Adrenal gland (tissue), 12 donors: Measurements from ENCODE around the gene ANO4. TPM values are rescaled to one million over a fixed set of nuclear protein-coding genes. Genes with fewer than 3 reads are reported as not detected.

ENCODE experiments used
- DNase-seq, 7 donors: peaks; one replicate each; pipeline ENCODE4 v3.0.0-alpha.2; 2019 to 2020
- H3K27ac ChIP-seq, 5 donors: fragments of 200-600 bp; sonication (generic) in 4 of 5; 1 replicate in 3 of 5; 2 replicates in 2 of 5; pipeline versions ENCODE4 v1.5.1 to v1.8.0; 2016 to 2020; ENCODE audit warnings: mild to moderate bottlenecking in 1 of 5
- H3K27me3 ChIP-seq: fragments of 200-600 bp; 2 replicates; pipeline ENCODE4 v1.8.0; 2021
- H3K36me3 ChIP-seq, 2 donors: fragments of 200-600 bp; replicated peaks in 1 of 2; 1 replicate in 1 of 2; 2 replicates in 1 of 2; pipeline versions ENCODE4 v1.5.1 to v1.8.0; 2018 to 2022
- H3K4me1 ChIP-seq, 2 donors: fragments of 200-600 bp; replicated peaks in 1 of 2; 1 replicate in 1 of 2; 2 replicates in 1 of 2; pipeline versions ENCODE4 v1.5.1 to v1.8.0; 2018 to 2021
- H3K4me3 ChIP-seq, 4 donors: fragments of 200-600 bp; sonication (generic) in 3 of 4; one replicate each; pipeline ENCODE4 v1.5.1; 2016 to 2018
- H3K9me3 ChIP-seq, 3 donors: fragments of 200-600 bp; sonication (generic) in 1 of 3; replicated peaks in 1 of 3; 1 replicate in 2 of 3; 2 replicates in 1 of 3; pipeline versions ENCODE4 v1.5.1 to v1.8.0; 2016 to 2021
- CTCF ChIP-seq, 6 experiments: fragments of 450-650 bp in 4 of 6; fragments of 200-600 bp in 2 of 6; sonication (generic) in 1 of 6; IDR thresholded peaks; 1 replicate in 5 of 6; 2 replicates in 1 of 6; pipeline versions ENCODE4 v1.5.1 to v1.8.0; 2016 to 2021; ENCODE audit warnings: antibody characterized with exemption in 6 of 6, mild to moderate bottlenecking in 2 of 6, moderate library complexity in 1 of 6
- POLR2A ChIP-seq, 2 donors: fragments of 450-650 bp; IDR thresholded peaks; one replicate each; pipeline ENCODE4 v1.6.1; 2017; ENCODE audit warnings: antibody characterized with exemption in 2 of 2, mild to moderate bottlenecking in 2 of 2, moderate library complexity in 1 of 2
- WGBS, 4 donors: extraction: QIAGEN DNeasy Blood & Tissue Kit in 2 of 4; methylation state at CpG; one replicate each; pipeline versions ENCODE4 v1.1.5 to v1.1.7; 2013 to 2017; 5-methylcytosine and 5-hydroxymethylcytosine counted together
- intact Hi-C, 2 donors: fragments of 100-400 bp; cut with DNase I; formaldehyde crosslinking; loops; one replicate each; pipeline versions ENCODE4 v1.14.1 to v1.15.0; 2022 to 2023
- polyA plus RNA-seq, 3 donors: library from polyadenylated mRNA; stranded (reverse); fragments of 200-250 nt in 2 of 3; fragments of 350-450 nt in 1 of 3; fragmentation: Illumina TruSeq in 1 of 3; extraction: RNeasy Lipid Tissue Mini Kit (QIAGEN cat#74804) in 1 of 3; gene quantifications; one replicate each; pipeline ENCODE4 v1.2.3, GENCODE V29; 2013 to 2014
- total RNA-seq, 9 donors: library from RNA; depleted of rRNA in 4 of 9; stranded (reverse); fragments of >200 nt in 4 of 9; fragments of 120-200 nt in 1 of 9; fragmentation: NEBNext Ultra II Directional in 1 of 9; extraction: Animal tissue kit (Norgen Biotek cat#: 25700) in 1 of 9; gene quantifications; one replicate each; pipeline versions ENCODE4 v1.1.0 to v1.2.4, GENCODE V29; 2013 to 2023
- donor health status: healthy with polysubstance abuse.
- donor health status: Bipolar disorder and iron deficiency.
- donor health status: DM: yes; HTN: yes; CAD: no.
- donor health status: DM: no; HTN: no; CAD: no.
- donor health status: DM: no; HTN: no; CAD: no.
- donor health status: DM: yes; HTN: yes; CAD: no.

The ANO4 gene
- total and polyA plus RNA-seq, 12 donors, result 5.6 to 37.4 (median 10.2) TPM

- Histone ChIP-seq H3K4me3 (no peak overlapping the region), H3K4me1 (no peaks in the 10 kb centered on the region), H3K27me3 (no peaks in the 10 kb centered on the region), H3K36me3 (no peaks in the 10 kb centered on the region), H3K27ac (no peak overlapping the region), H3K9me3 (no peaks in the 10 kb centered on the region)
- no peak for DNase-seq
- intact Hi-C loops, result no loop called here
- TF ChIP-seq POLR2A (IDR thresholded peaks at IDR 0.05) (no peak), CTCF (IDR thresholded peaks at IDR 0.05) (no peak)
Observed at GRCh38 chr12:100833282-100833681, 38.7 kb downstream of the ANO4 start.

DNA sequence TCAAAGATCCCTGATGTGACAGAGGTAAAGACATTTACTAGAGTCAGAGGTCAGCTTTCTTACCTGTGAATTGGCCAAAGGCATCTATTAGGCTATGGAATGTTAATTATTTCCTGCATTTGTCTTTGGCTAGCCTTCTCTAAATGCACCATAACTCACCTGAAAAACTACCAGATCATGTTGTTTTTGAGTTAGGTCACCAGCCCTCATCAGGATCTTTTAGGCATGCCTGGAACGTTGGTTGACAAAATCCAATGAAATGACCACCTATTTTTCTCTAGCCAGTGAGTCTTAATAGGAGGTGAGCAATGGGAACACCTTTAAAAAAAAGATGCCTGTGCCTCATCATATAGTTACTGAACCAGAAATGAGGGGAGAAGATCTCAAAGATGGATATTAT is 46.2 kb downstream of the ANO4 start:
- Histone ChIP-seq H3K9me3 (no peaks in the 10 kb centered on the region), H3K27ac (no peak overlapping the region), H3K27me3 (no peaks in the 10 kb centered on the region), H3K4me3 (no peak overlapping the region), H3K36me3 (no peaks in the 10 kb centered on the region), H3K4me1 (no peaks in the 10 kb centered on the region)
- no peak for TF ChIP-seq CTCF (IDR thresholded peaks at IDR 0.05)
- no peak for TF ChIP-seq POLR2A (IDR thresholded peaks at IDR 0.05)
- no peak for DNase-seq
- WGBS, 4 donors, result 69 to 88% (median 81%) methylated on average over 1 of the region's 1 CpG
- intact Hi-C loops, result no loop called here

DNA sequence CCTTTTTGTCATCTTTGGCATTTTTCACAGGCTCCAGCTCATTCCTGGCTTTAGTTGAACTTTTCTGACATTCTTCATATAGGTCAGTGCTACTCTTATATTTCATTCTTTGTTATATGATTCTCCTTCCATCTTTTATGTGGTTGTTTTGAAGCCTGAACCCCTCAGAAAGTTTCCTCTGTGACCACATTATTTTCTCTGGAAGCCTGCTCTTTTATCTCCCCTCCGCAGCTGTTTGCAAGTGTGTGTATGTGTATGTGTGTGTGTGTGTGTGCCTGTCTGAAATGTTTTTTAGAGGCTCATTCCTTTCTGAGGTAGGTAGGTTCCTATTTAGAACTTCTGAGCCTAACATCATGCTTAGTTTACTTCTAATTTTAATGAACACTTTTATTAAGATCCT is 47.6 kb downstream of the ANO4 start:
- Histone ChIP-seq H3K4me3 (no peak overlapping the region), H3K4me1 (no peaks in the 10 kb centered on the region), H3K27me3 (no peaks in the 10 kb centered on the region), H3K27ac (no peak overlapping the region), H3K9me3 (no peaks in the 10 kb centered on the region), H3K36me3 (no peaks in the 10 kb centered on the region)
- no peak for DNase-seq
- TF ChIP-seq POLR2A (IDR thresholded peaks at IDR 0.05) (no peak), CTCF (IDR thresholded peaks at IDR 0.05) (no peak)
- WGBS, 4 donors, result 47 to 59% (median 51%) methylated on average over 1 of the region's 1 CpG
- intact Hi-C loops, result no loop called here

DNA sequence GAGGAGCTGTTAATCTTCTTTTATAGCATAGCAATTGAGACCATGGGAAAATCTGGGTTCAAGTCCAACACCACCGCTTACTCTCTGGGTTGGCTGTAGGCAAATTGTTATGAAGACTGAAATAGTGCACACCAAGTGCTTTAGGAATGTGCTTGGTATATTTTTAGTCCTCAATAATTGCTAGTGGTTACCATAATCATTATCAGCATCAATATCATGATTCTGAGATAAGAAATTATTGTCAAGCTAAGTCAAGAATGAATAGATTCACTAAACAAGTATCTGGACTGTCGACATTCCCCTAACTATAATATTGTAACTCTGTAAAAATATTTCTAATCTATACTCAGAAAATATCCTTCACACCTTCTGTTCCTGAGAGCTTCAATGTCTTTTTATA is 48.5 kb downstream of the ANO4 start:
- WGBS, 4 donors, result 64 to 94% (median 82%) methylated on average over 2 of the region's 2 CpGs
- Histone ChIP-seq H3K36me3 (no peaks in the 10 kb centered on the region), H3K27me3 (no peaks in the 10 kb centered on the region), H3K4me3 (no peak overlapping the region), H3K4me1 (no peaks in the 10 kb centered on the region), H3K27ac (no peak overlapping the region), H3K9me3 (no peaks in the 10 kb centered on the region)
- intact Hi-C loops, result no loop called here
- no peak for TF ChIP-seq CTCF (IDR thresholded peaks at IDR 0.05)
- TF ChIP-seq POLR2A (IDR thresholded peaks at IDR 0.05), result no peak
- DNase-seq, result no peak
